ENCODE results near the gene PLEKHD1. TPM values are rescaled to one million over a fixed set of nuclear protein-coding genes. Genes with fewer than 3 reads are reported as not detected.
A peak's percentile ranks its signal among the peaks of the same experiment; 100 is the strongest.

Gene PLEKHD1
- total RNA-seq, 1 donor from 2014 or later: not detected

- H3K36me3 Mint-ChIP-seq: no peaks in the 10 kb centered on the region
- H3K4me2 ChIP-seq: no peak overlapping the region
- H3K27ac ChIP-seq: no peak overlapping the region
- no peaks in the 10 kb centered on the region for H3K79me2 ChIP-seq (ENCODE audit: low read depth)
- no peaks in the 10 kb centered on the region for H3K9me3 Mint-ChIP-seq
- H3K36me3 ChIP-seq: no peaks in the 10 kb centered on the region
- H2AFZ ChIP-seq (replicated peaks): no peak overlapping the region
- no peaks in the 10 kb centered on the region for H3K27me3 ChIP-seq
- peaks cover 12% of the 10 kb centered on the region for H3F3A ChIP-seq (ENCODE audit: low read depth)
- TF ChIP-seq CTCF (IDR thresholded peaks at IDR 0.05): no peak
- TF ChIP-seq EZH2 (IDR thresholded peaks at IDR 0.05): no peak
- TF ChIP-seq EZH2phosphoT487 (IDR thresholded peaks at IDR 0.05): no peak
- no peaks in the 10 kb centered on the region for H3K9me3 ChIP-seq (ENCODE audit: low read depth)
- no peaks in the 10 kb centered on the region for H4K20me1 ChIP-seq (ENCODE audit: low read depth)
- peaks cover 2% of the 10 kb centered on the region for H3K27me3 Mint-ChIP-seq (ENCODE audit: insufficient read depth, low read depth)
- H3K4me3 Mint-ChIP-seq: no peak overlapping the region
- peaks cover 8% of the 10 kb centered on the region for H3K4me1 ChIP-seq
- no peak overlapping the region for H3K27ac Mint-ChIP-seq
- H3K4me3 ChIP-seq: no peak overlapping the region
- no peak overlapping the region for H3K9ac ChIP-seq
- peaks cover 5% of the 10 kb centered on the region for H3K4me1 Mint-ChIP-seq
- DNase-seq (ENCODE audit: low spot score): no peak
Measured at GRCh38 chr14:69579476-69579875, 94.9 kb downstream of the PLEKHD1 start.

DNA sequence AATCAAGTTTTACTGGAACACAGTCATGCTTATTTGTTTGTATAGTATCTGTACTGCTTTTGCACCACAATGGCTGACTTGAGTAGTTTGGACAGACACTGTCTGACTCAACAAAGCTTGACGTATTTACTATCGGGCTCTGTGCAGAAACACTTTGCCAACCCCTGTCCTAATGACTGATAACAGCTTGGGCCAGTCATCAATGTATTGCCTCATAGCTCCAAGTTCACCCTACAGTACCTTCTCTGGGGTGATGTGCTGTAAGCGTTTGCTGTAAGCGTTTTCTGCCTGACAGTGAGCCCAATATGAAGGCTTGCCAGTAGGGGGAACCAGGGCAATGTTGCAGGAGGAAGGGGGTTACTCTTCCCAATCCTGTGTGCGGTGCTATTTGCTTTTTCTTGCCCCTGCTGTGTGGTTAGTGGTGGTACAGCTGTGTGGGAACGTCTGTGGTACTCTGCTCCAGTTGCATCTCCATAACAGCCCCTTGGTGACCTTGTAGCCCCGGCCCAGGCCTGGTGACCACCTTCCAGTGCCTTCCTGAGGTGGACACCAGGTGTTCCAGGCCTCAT lies 95.6 kb downstream of the PLEKHD1 start:
- Histone ChIP-seq H3K27ac (no peak overlapping the region), H4K20me1 (ENCODE audit: low read depth) (no peaks in the 10 kb centered on the region), H3K9ac (no peak overlapping the region), H3K79me2 (ENCODE audit: low read depth) (no peaks in the 10 kb centered on the region), H3K4me2 (no peak overlapping the region), H3K27me3 (no peaks in the 10 kb centered on the region), H3F3A (ENCODE audit: low read depth) (peaks cover 6% of the 10 kb centered on the region), H3K36me3 (no peaks in the 10 kb centered on the region), H3K9me3 (ENCODE audit: low read depth) (no peaks in the 10 kb centered on the region), H3K4me3 (no peak overlapping the region), H3K4me1 (peaks cover 5% of the 10 kb centered on the region), H2AFZ (replicated peaks) (no peak overlapping the region)
- DNase-seq (ENCODE audit: low spot score): peak; percentile 73
- Mint-ChIP-seq H3K27me3 (ENCODE audit: insufficient read depth, low read depth) (no peaks in the 10 kb centered on the region), H3K9me3 (no peaks in the 10 kb centered on the region), H3K4me3 (no peak overlapping the region), H3K36me3 (no peaks in the 10 kb centered on the region), H3K4me1 (peaks cover 2% of the 10 kb centered on the region), H3K27ac (no peak overlapping the region)
- peak; percentile 73 for TF ChIP-seq CTCF (IDR thresholded peaks at IDR 0.05)
- no peak for TF ChIP-seq EZH2phosphoT487 (IDR thresholded peaks at IDR 0.05)
- no peak for TF ChIP-seq EZH2 (IDR thresholded peaks at IDR 0.05)

Other genes starting within 250 kb of the PLEKHD1 start
- 3.5 and 7.0 TPM in 2 replicates for gene GALNT16, start 224.6 kb upstream of the PLEKHD1 start, total RNA-seq (ENCODE audit: low replicate concordance)
- gene ERH, start 86.4 kb upstream of the PLEKHD1 start, total RNA-seq (ENCODE audit: low replicate concordance): 252 and 337 TPM in 2 replicates
- gene SLC39A9, start 86.0 kb upstream of the PLEKHD1 start, total RNA-seq (ENCODE audit: low replicate concordance): 54.5 and 61.2 TPM in 2 replicates
- 8.6 and 19.7 TPM in 2 replicates for gene CCDC177, start 90.1 kb downstream of the PLEKHD1 start, total RNA-seq (ENCODE audit: low replicate concordance)
- 6.3 and 9.2 TPM in 2 replicates for gene SUSD6, start 126.9 kb downstream of the PLEKHD1 start, total RNA-seq (ENCODE audit: low replicate concordance)

Data from neural progenitor cell (in vitro differentiated cells).